Epithelial cell of proximal tubule (primary cell): ENCODE results near the gene PCYT2. TPM values are rescaled to one million over a fixed set of nuclear protein-coding genes. Genes with fewer than 3 reads are reported as not detected.
A peak's percentile ranks its signal among the peaks of the same experiment; 100 is the strongest.

ENCODE experiments used
- DNase-seq: peaks from one replicate; pipeline ENCODE4 v3.0.0-alpha.2; 2011; ENCODE audit warnings: low read depth
- H3K4me3 ChIP-seq: 2 replicates; pipeline ENCODE4 v1.5.1; 2011; ENCODE audit warnings: low read depth, mild to moderate bottlenecking, low read length
- total RNA-seq: library from RNA; depleted of rRNA; stranded (reverse); fragments of >200 nt; gene quantifications from 2 replicates; pipeline ENCODE4 v1.2.3, GENCODE V29; 2015
- TF ChIP-seq, protein P1 (sequence below): conservative IDR thresholded peaks from 2 replicates; pipeline ENCODE4 v1.5.1; 2012; ENCODE audit warnings: low read depth, mild to moderate bottlenecking, low read length

The PCYT2 gene
- total RNA-seq, 1 donor from 2014 or later = 24.3 TPM

DNA sequence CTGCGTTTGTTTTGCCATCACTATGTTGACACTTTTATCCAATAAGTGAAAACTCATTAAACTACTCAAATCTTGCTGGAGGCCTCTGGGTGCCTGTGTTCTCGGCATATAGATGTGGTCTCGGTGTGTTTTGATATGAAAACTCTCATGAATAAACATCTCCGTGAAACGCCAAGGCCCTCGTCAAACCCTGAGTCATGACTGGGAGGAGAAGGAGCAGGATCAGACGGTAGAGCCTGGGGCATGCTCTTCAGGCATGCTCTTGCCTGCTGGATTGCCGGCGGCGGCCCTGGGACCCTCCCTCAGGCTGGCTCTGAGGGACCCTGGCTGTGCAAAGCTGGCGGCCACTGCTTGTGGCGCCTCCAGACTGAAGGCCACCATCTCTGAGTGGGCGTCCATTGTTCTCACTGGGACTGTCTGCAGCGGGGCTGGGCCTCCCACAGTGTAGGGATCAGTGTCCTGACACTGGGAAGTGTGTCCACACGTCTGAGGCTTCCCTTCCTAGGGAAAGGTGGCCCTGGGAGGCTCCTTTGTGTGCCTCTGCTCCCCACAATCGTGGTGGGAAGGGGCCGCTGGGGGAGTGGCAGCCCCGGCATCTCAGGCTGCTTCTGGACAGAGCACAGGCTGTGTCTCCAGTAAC is 10.9 kb downstream of the PCYT2 start:
- no peak for DNase-seq
- TF ChIP-seq, protein P1, sequence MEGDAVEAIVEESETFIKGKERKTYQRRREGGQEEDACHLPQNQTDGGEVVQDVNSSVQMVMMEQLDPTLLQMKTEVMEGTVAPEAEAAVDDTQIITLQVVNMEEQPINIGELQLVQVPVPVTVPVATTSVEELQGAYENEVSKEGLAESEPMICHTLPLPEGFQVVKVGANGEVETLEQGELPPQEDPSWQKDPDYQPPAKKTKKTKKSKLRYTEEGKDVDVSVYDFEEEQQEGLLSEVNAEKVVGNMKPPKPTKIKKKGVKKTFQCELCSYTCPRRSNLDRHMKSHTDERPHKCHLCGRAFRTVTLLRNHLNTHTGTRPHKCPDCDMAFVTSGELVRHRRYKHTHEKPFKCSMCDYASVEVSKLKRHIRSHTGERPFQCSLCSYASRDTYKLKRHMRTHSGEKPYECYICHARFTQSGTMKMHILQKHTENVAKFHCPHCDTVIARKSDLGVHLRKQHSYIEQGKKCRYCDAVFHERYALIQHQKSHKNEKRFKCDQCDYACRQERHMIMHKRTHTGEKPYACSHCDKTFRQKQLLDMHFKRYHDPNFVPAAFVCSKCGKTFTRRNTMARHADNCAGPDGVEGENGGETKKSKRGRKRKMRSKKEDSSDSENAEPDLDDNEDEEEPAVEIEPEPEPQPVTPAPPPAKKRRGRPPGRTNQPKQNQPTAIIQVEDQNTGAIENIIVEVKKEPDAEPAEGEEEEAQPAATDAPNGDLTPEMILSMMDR = no peak
- no peak overlapping the region for H3K4me3 ChIP-seq

DNA sequence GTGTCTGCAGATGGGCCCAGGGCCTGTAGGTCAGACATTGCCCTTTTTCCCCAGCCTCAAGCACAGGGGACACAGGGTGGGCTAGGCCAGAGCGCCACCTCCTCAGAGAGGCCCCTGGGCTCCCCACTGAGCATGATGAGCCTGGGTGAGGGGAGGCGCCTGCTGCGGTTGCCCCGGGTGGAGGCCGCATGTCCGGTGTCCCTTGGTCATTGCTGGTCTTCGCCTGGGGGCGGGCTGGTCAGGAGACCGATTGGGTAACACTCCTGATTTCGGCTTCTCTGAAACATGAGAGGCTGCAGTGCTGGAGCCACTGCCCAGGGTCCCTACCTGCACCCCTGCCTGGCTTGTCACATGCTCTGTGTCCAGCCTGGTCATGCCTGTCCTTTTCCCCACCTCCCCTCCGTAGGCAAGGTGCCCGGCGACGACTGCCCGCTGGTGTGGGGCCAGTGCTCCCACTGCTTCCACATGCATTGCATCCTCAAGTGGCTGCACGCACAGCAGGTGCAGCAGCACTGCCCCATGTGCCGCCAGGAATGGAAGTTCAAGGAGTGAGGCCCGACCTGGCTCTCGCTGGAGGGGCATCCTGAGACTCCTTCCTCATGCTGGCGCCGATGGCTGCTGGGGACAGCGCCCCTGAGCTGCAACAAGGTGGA is 11.6 kb downstream of the PCYT2 start:
- TF ChIP-seq, protein P1 = no peak
- H3K4me3 ChIP-seq = no peak overlapping the region
- DNase-seq = no peak

DNA sequence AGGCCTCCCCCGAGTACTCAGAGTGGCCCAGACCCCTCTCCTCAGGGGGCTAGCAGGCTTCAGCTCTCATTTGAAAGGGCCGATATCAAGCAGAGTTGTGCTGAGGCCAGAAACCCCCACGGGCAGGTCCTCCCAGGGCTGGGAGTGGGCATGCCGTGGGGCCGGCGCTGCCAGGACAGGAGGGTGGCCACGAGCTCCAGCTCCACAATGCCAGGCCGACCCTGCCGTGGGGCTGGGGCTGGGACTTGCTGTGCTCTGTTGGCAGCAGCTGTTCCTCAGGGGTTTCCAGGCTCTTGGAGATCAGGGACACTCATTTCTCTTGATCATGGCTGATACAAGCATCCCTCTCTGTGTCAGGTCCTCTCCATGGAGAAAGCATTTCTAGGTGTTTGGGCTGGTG is 12.3 kb downstream of the PCYT2 start:
- H3K4me3 ChIP-seq = no peak overlapping the region
- no peak for DNase-seq
- TF ChIP-seq, protein P1 = no peak

DNA sequence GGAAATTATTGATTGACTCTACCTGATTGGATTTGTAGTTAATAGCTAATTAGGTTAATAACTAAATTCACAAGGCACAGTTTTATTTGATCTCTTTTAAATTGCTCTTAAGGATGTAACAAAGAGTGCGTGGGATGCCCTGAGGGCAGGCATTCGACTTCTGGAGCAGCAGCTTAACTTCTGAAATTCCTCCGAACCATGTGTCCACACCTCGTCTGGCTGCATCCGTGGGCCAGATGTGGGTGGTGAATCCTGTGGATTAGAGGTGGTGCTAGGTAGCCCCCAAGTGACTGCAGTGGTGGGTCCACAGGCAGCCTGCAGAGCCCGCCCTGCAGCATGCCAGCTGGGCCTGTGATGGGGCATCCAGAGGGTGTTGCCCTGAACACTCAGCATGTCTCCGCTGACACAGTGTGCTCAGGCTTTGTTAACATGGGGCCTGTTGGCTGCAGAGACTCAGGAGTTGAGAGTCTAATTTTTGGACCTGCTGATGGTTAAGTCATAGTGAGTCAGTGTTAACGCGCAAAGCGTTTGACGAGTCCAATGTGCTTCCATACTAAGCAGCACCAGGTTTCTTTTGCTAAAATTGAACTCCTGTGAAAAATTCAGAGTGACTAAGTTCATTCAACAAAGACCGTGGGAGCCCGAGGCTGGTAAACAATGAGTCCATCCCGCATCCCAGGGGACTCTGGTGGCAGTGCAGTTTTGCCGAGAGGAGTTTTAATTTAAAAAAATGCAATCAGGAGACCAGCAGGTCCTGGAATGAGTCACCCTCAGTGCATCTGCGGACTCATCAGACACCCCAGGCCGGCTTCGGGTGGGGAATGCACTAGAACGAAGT is 13.0 kb downstream of the PCYT2 start:
- no peak overlapping the region for H3K4me3 ChIP-seq
- no peak for DNase-seq
- TF ChIP-seq, protein P1 = no peak

DNA sequence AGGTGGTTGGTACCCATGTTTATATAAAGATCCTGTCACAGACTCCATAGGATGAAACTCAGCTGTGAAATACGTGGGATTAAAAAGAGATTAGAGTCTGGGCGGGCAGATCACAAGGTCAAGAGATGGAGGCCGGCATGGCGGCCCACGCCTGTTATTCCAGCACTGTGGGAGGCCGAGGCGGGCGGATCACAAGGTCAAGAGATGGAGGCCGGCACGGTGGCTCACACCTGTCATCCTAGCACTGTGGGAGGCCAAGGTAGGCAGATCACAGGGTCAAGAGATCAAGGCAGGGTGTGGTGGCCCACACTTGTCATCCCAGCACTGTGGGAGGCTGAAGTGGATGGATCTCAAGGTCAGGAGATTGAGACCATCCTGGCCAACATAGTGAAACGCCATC is 15.8 kb downstream of the PCYT2 start:
- DNase-seq = no peak
- H3K4me3 ChIP-seq = no peak overlapping the region
- TF ChIP-seq, protein P1 = no peak

DNA sequence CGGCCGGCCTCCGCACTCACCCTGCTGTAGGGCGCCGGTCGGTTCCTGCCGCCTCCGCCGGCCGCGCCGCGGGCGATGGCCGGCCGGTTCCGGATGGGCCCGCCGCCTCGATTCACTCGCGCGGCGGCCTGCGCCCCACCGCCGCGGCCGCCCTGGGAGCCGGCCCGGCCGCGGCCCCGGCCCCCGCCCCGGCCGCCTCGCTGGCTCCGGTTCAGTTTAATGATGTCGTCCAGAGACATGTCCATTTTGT is 20.0 kb downstream of the PCYT2 start:
- DNase-seq = no peak
- TF ChIP-seq, protein P1 = no peak
- peak overlapping the region; percentile 85 for H3K4me3 ChIP-seq
